Measurements from ENCODE around the gene NR3C1. TPM values are rescaled to one million over a fixed set of nuclear protein-coding genes. Genes with fewer than 3 reads are reported as not detected.

NR3C1 gene
- total and polyA plus RNA-seq, 2 of the 4 experiments (the other 2 are of a cell fraction): 13.7 to 77.4 TPM

GRCh38 chr5:143235423-143235822 is 168.1 kb downstream of the NR3C1 start:
- H3K56ac ChIP-seq (ENCODE audit: extremely low read depth, insufficient read depth, low read length): no peak overlapping the region
- no peaks in the 10 kb centered on the region for H4K20me1 ChIP-seq (ENCODE audit: insufficient read depth, low read length)
- intact Hi-C loops (cut with micrococcal nuclease) (no loop called here), in situ Hi-C loops (cut with MboI; ENCODE audit: low sequenced_read_pairs) (no loop called here), dilution Hi-C loops (cut with HindIII; ENCODE audit: low sequenced_read_pairs, unreplicated experiment) (no loop called here)
- H3K9me3 ChIP-seq (ENCODE audit: control insufficient read depth, insufficient read depth, low read length): no peaks in the 10 kb centered on the region
- peak overlapping the region; percentile 93 for H2AK9ac ChIP-seq (replicated peaks; ENCODE audit: low read depth, low read length, poor library complexity)
- H3K4me2 ChIP-seq (ENCODE audit: low read depth, low read length): no peak overlapping the region
- H3K36me3 ChIP-seq (ENCODE audit: control insufficient read depth, insufficient read depth, low read length): no peaks in the 10 kb centered on the region
- H2AK5ac ChIP-seq (ENCODE audit: low read depth, low read length): peak overlapping the region; percentile 3; the same call in 1 of the 2 replicates
- no TSS peak for BruUV-seq (replicated peaks)
- 0 out of 3 replicates have a peak overlapping the region, but pooled peaks have one; percentile 6 for H2BK15ac ChIP-seq (ENCODE audit: low read depth, low read length)
- ATAC-seq (ENCODE audit: low read depth) (peak; percentile 42), DNase-seq (peak; percentile 91)
- peak overlapping the region; percentile 65; the same call in 1 of the 2 replicates for H2BK120ac ChIP-seq (ENCODE audit: low read depth, low read length)
- no peak for TF ChIP-seq USF2 (IDR thresholded peaks at IDR 0.05; ENCODE audit: low read depth, low read length)
- no peak for TF ChIP-seq POLR2A (IDR thresholded peaks at IDR 0.05; ENCODE audit: low read depth, low read length)
- no peak for TF ChIP-seq CHD1 (IDR thresholded peaks at IDR 0.05; ENCODE audit: low read depth, low read length)
- peak; percentile 13; the same call in 1 of the 2 replicates for TF ChIP-seq RAD21 (IDR thresholded peaks at IDR 0.05; ENCODE audit: low read length)
- TF ChIP-seq SMC3 (IDR thresholded peaks at IDR 0.05; ENCODE audit: low read depth, low read length): no peak
- TF ChIP-seq FOS (IDR thresholded peaks at IDR 0.05; ENCODE audit: low read depth, low read length): peak; percentile 48; the same call in 1 of the 2 replicates
- 0 out of 2 replicates have a peak, but pooled peaks have one; percentile 28 for TF ChIP-seq BHLHE40 (IDR thresholded peaks at IDR 0.05; ENCODE audit: low read depth, low read length)
- no peak for TF ChIP-seq ELK1 (IDR thresholded peaks at IDR 0.05; ENCODE audit: borderline replicate concordance, low read depth, low read length)
- TF ChIP-seq RFX5 (IDR thresholded peaks at IDR 0.05; ENCODE audit: low read depth, low read length): no peak
- TF ChIP-seq CEBPB (IDR thresholded peaks at IDR 0.05; ENCODE audit: low read depth, low read length): peak; percentile 87
- no peak for TF ChIP-seq MAFK (IDR thresholded peaks at IDR 0.05; ENCODE audit: low read depth, low read length)
- no peak for TF ChIP-seq NFE2L2 (IDR thresholded peaks at IDR 0.05; ENCODE audit: low read depth, low read length)
- TF ChIP-seq CTCF (conservative IDR thresholded peaks at IDR 0.05; ENCODE audit: low read depth, low read length): no peak
- TF ChIP-seq RCOR1 (IDR thresholded peaks at IDR 0.05; ENCODE audit: insufficient replicate concordance, low read length): no peak
- TF ChIP-seq MAZ (IDR thresholded peaks at IDR 0.05; ENCODE audit: borderline replicate concordance, low read depth, low read length): no peak
- no peak for TF ChIP-seq MXI1 (IDR thresholded peaks at IDR 0.05; ENCODE audit: borderline replicate concordance, low read depth, low read length)
- H3K9me1 ChIP-seq (ENCODE audit: insufficient read depth, low read length): peaks cover 16% of the 10 kb centered on the region
- ChIA-PET CTCF (no interaction called here), POLR2A (ENCODE audit: unreplicated experiment) (no interaction called here)
- H3K18ac ChIP-seq (ENCODE audit: low read depth, low read length): peak overlapping the region; percentile 63; the same call in 1 of the 2 replicates
- H3K4ac ChIP-seq (ENCODE audit: low read depth, low read length): peak overlapping the region; percentile 5; the same call in 1 of the 2 replicates
- WGBS, 2 experiments (ENCODE audit: extremely low coverage in 2 of 2, insufficient read length in 1 of 2): no CpG with 5 or more reads among the region's 3 CpGs
- peak overlapping the region; percentile 72 for H2BK20ac ChIP-seq (ENCODE audit: low read depth, low read length)
- H3K79me1 ChIP-seq (ENCODE audit: low read depth in 1 of 2, low read length in 2 of 2): no peaks in the 10 kb centered on the region
- no peak overlapping the region for H3K23ac ChIP-seq (ENCODE audit: low read depth, low read length)
- no peaks in the 10 kb centered on the region for H3K27me3 ChIP-seq (ENCODE audit: control insufficient read depth, insufficient read depth, low read length)
- no peak overlapping the region for H4K91ac ChIP-seq (ENCODE audit: insufficient read depth, low read depth, low read length)
- H3K4me1 ChIP-seq (ENCODE audit: control insufficient read depth, insufficient read depth, low read length): peaks cover 17% of the 10 kb centered on the region
- no peak overlapping the region for H3K9ac ChIP-seq (ENCODE audit: low read depth, low read length)
- H3K4me3 ChIP-seq (ENCODE audit: insufficient read depth, low read depth, low read length): no peak overlapping the region
- peak overlapping the region; percentile 66 for H2AFZ ChIP-seq (replicated peaks; ENCODE audit: low read length, poor library complexity)
- H2BK5ac ChIP-seq (ENCODE audit: low read depth, low read length, poor library complexity, severe bottlenecking): peak overlapping the region; percentile 69
- peak overlapping the region; percentile 64 for H4K5ac ChIP-seq (ENCODE audit: low read depth, low read length)
- peak overlapping the region; percentile 87; the same call in 1 of the 2 replicates for H3K14ac ChIP-seq (replicated peaks; ENCODE audit: low read depth, low read length)
- peak overlapping the region in 1 of 2 experiments; percentile 53; a peak in 1 of 4 replicates for H4K8ac ChIP-seq (ENCODE audit: low read depth in 2 of 2, low read length in 2 of 2)
- H3K27ac ChIP-seq (ENCODE audit: insufficient read depth, low read length): 0 out of 2 replicates have a peak overlapping the region, but pooled peaks have one; percentile 34
